Activated CD8-positive, alpha-beta T cell treated with anti-CD3 and anti-CD28 coated beads, Interleukin-2, amount 10 ng/mL, durations not matched to agents 7 days and 5 days (primary cell): ENCODE results near the gene THADA. TPM values are rescaled to one million over a fixed set of nuclear protein-coding genes. Genes with fewer than 3 reads are reported as not detected.
"Not testable (repeated sequence)": the region's sequence is repeated elsewhere in the genome, so short reads cannot be mapped to it uniquely, and the experiment has no call there.

Source experiments
- ATAC-seq: fragments of 150-1000 bp; cut with Tn5 transposase; one replicate; pipeline ENCODE4 v1.10.0; 2021; ENCODE audit warnings: moderate library complexity
- CTCF ChIA-PET: fragments of 350-600 bp; sonication (Branson Sonifier 250); formaldehyde crosslinking; loops from one replicate; lab custom pipeline; 2021; ENCODE audit warnings: antibody characterized with exemption; lab: Charles Lee
- POLR2A ChIA-PET: fragments of 350-600 bp; sonication (Branson Sonifier 250); formaldehyde crosslinking; loops from one replicate; lab custom pipeline; 2021; ENCODE audit warnings: antibody characterized with exemption; lab: Charles Lee
- DNase-seq: peaks from one replicate; pipeline ENCODE4 v3.0.0-alpha.2; 2020
- H3K27ac Mint-ChIP-seq: one replicate; pipeline ENCODE4 v1.8.0; 2021; ENCODE audit warnings: mild to moderate bottlenecking, mixed read lengths
- H3K27me3 Mint-ChIP-seq: one replicate; pipeline ENCODE4 v1.8.0; 2021; ENCODE audit warnings: low read depth, mixed read lengths
- H3K36me3 Mint-ChIP-seq: one replicate; pipeline ENCODE4 v1.8.0; 2021; ENCODE audit warnings: low read depth, mixed read lengths
- H3K4me1 Mint-ChIP-seq: one replicate; pipeline ENCODE4 v1.8.0; 2021; ENCODE audit warnings: low read depth, mixed read lengths
- H3K4me3 Mint-ChIP-seq: one replicate; pipeline ENCODE4 v1.8.0; 2021; ENCODE audit warnings: mild to moderate bottlenecking, mixed read lengths
- H3K9me3 Mint-ChIP-seq: one replicate; pipeline ENCODE4 v1.8.0; 2022; ENCODE audit warnings: mixed read lengths; ENCODE audit not compliant: insufficient read depth
- total RNA-seq, 2 experiments: library from RNA; stranded (reverse); gene quantifications; one replicate each; pipeline ENCODE4 v1.2.3, GENCODE V29; 2021

The THADA gene
- total RNA-seq, 2 experiments from 2014 or later, result 27.0 to 31.9 TPM

DNA sequence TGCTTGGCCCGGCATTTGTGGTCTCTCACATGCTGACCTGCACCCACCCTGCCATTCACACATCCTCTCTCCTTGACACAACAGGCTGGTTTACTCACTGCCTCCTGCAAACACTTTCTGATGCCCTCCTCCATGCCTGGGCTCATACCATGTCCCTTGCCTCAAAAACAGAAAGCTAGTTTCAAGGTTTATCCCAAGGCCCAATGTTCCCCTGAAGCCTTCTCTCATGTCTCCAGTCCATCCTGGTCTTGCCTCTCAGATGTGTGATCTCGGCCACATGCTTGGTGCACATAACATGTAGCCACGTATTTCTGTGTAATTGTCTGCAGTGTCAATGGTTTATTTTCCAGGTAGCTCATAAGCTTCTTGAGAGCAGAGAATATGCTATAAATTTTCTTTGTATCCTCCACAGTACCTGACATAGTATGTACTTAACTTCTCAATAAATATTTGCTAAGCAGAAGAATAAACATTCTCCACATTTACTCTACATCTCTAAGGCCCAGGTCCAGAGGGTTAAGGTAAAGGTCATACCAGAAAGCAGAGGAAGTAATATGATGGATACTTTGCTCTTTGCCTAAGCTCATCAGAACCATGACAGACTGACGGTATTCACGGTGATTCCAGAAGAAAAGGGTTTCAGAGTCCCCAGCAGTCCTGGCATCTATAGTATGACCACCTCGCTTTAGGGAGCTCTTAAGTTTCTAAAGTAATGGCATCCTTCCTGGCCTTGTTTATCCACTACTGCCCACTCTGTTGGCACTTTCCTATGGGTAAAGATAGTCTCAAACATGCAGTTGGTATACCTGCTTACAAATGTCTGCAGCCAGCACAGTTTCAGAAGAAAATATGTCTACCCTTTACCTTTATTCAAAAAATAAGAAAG, 206.0 kb downstream of the THADA start:
- ChIA-PET POLR2A (interaction anchor here (0.6 kb wide), 1 partner anchor 874 kb away, joined by 3 read pairs; no protein-coding TSS in a partner anchor), CTCF (interaction anchor here (2.2 kb wide), 1 partner anchor 94 kb away, joined by 5 read pairs; no protein-coding TSS in a partner anchor)
- Mint-ChIP-seq H3K4me1 (peaks cover 14% of the 10 kb centered on the region), H3K9me3 (no peaks in the 10 kb centered on the region), H3K27ac (no peak overlapping the region), H3K27me3 (no peaks in the 10 kb centered on the region), H3K36me3 (peaks cover 20% of the 10 kb centered on the region), H3K4me3 (no peak overlapping the region)
- no peak for ATAC-seq
- DNase-seq, result no peak

DNA sequence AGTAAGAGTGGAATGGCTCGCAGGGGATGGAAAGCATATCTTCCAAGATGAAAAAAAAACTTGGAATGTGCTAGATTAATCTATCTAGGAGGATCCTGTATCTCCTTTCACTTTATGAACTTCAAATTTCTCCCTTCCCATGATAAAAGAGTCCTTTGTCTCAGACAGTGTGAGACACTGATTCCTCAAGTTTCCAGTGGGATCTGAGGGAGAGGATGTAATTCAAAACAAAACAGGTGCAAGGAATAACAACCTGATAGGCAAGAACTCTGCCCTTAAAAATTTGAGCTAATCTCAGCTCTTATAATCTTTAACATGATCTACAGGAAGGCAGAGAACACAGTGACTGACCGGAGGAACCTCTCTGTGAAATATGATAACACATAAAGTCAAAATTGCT, 207.5 kb downstream of the THADA start:
- no peak for ATAC-seq
- Mint-ChIP-seq H3K4me3 (no peak overlapping the region), H3K36me3 (peaks cover 14% of the 10 kb centered on the region), H3K27ac (no peak overlapping the region), H3K27me3 (no peaks in the 10 kb centered on the region), H3K9me3 (no peaks in the 10 kb centered on the region), H3K4me1 (peaks cover 25% of the 10 kb centered on the region)
- DNase-seq, result no peak
- ChIA-PET CTCF (interaction anchor here (2.2 kb wide), 1 partner anchor 96 kb away, joined by 5 read pairs; no protein-coding TSS in a partner anchor), POLR2A (no interaction called here)

DNA sequence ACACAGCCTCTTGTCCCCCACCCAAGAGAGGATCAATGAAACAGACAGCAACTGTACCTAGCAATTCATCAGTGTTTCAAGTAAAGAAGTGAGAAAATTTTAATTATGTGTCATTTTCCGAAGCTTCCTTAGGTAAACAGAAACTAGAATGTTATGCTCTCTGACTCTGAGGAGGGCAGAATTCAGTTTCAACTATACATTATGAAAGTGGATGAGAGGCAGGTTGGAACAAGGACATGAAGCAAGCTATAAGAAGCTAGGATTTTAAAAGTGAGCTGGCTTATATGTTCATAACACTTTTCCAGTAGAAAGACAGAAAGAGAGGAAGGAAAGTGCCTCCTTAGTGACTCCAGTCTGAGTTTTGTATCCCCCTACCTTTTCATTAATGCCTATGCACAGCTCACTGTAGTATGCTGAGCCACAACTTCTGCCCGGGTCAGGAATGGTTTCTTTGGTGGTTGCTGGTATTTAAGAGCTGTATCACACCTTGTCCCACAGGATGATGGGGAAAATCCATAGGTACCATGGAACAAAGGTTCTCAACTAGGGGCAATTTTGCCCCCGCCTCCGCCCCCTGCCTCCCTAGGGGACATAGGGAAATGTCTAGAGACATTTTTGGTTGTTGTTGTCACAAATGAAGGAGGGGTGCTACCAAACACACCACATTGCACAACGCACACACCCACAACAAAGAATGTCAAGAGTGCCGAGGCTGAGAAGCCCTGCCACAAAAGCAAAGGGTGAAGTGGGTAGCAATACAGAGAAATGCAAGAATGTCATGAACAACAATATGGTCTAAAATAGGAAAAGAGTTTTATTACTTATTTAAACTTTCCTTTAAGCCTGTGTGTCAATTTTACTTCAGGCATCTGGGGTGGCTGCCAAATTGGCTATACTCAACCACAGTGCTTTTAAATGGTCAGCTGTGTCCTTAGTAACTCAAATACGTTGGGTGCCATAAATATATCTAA, 208.5 kb downstream of the THADA start:
- no peak for ATAC-seq
- peaks cover 6% of the 10 kb centered on the region for H3K36me3 Mint-ChIP-seq
- ChIA-PET CTCF (interaction anchor here (0.9 to 1.6 kb wide), 4 partner anchors 21 to 97 kb away, joined by 3 to 4 read pairs (median 3); no protein-coding TSS in a partner anchor), POLR2A (no interaction called here)
- H3K27me3 Mint-ChIP-seq, result no peaks in the 10 kb centered on the region
- no peaks in the 10 kb centered on the region for H3K9me3 Mint-ChIP-seq
- peaks cover 28% of the 10 kb centered on the region for H3K4me1 Mint-ChIP-seq
- no peak overlapping the region for H3K4me3 Mint-ChIP-seq
- DNase-seq, result no peak
- no peak overlapping the region for H3K27ac Mint-ChIP-seq

DNA sequence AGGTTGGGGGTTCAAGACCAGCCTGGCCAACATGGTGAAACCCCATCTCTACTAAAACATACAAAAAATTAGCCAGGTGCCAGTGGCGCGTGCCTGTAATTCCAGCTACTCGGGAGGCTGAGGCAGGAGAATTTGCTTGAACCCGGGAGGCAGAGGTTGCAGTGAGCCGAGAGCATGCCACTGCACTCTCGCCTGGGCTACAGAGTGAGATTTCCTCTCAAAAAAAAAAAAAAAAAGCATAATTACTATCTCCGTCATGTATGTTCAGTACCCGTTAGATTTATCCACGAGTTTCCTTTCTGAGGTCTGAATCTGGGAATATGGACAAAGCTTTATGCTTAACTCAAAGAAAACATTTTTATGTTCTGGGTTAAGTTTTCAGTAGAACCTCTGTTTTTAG, 209.2 kb downstream of the THADA start:
- H3K9me3 Mint-ChIP-seq, DNase-seq, H3K27ac Mint-ChIP-seq, H3K36me3 Mint-ChIP-seq, POLR2A ChIA-PET, H3K4me3 Mint-ChIP-seq, ATAC-seq, H3K27me3 Mint-ChIP-seq: not testable (repeated sequence)
- H3K4me1 Mint-ChIP-seq, result peaks cover 28% of the 10 kb centered on the region
- CTCF ChIA-PET, result interaction anchor here (1.2 to 1.6 kb wide), 2 partner anchors 97 to 98 kb away, joined by 3 to 4 read pairs; no protein-coding TSS in a partner anchor

DNA sequence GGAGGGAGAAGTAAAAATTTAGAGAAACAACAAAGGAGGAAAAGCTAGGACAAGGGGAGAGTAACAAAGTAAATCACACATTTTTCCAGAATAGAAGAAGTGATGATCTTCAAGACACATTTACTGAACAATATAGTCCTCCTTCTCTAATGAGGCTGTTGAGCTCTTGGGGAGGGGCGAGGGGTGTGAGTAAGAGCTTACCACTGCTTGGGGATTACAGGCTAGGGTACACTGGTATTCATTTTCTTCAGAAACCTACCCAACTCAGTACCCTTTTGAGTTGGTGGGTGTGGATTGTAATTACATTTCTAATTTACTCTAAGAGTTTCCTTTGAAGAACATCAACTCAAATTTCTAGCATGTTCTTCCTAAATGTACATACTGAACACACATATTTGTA, 211.7 kb downstream of the THADA start:
- Mint-ChIP-seq H3K9me3 (peaks cover 2% of the 10 kb centered on the region), H3K4me3 (no peak overlapping the region), H3K27me3 (no peaks in the 10 kb centered on the region), H3K27ac (no peak overlapping the region), H3K36me3 (peaks cover 19% of the 10 kb centered on the region), H3K4me1 (peaks cover 28% of the 10 kb centered on the region)
- ChIA-PET POLR2A (no interaction called here), CTCF (interaction anchor here (0.7 to 1.3 kb wide), 2 partner anchors 9 to 257 kb away, joined by 3 to 4 read pairs; no protein-coding TSS in a partner anchor)
- ATAC-seq (no peak), DNase-seq (no peak)

DNA sequence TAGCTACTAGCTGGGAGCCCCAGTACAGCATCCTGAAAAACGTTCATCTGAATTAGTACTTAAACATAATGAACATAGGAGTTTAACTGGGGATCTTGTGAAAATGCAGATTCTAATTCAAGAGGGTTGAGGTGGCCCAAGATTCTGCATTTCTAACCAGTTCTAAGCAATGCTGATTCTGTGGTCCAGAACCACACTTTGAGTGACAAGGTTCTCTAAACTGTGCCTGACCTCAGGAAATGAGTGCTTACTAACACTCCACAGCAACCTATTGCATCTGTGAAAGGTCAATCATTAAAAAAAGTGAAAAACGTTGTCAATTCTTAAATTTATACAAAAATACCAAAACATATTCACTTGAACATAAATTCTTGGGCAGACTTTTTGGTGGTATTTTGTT, 212.3 kb downstream of the THADA start:
- ATAC-seq (peak; percentile 68), DNase-seq (peak; percentile 34)
- peaks cover 25% of the 10 kb centered on the region for H3K36me3 Mint-ChIP-seq
- peaks cover 2% of the 10 kb centered on the region for H3K9me3 Mint-ChIP-seq
- H3K27ac Mint-ChIP-seq, result no peak overlapping the region
- POLR2A ChIA-PET, result interaction anchor here (0.6 kb wide), 1 partner anchor 10 kb away, joined by 3 read pairs; no protein-coding TSS in a partner anchor
- H3K27me3 Mint-ChIP-seq, result no peaks in the 10 kb centered on the region
- H3K4me1 Mint-ChIP-seq, result peaks cover 28% of the 10 kb centered on the region
- H3K4me3 Mint-ChIP-seq, result no peak overlapping the region
- CTCF ChIA-PET, result interaction anchor here (1.0 to 1.3 kb wide), 2 partner anchors 101 to 256 kb away, joined by 3 read pairs; no protein-coding TSS in a partner anchor

DNA sequence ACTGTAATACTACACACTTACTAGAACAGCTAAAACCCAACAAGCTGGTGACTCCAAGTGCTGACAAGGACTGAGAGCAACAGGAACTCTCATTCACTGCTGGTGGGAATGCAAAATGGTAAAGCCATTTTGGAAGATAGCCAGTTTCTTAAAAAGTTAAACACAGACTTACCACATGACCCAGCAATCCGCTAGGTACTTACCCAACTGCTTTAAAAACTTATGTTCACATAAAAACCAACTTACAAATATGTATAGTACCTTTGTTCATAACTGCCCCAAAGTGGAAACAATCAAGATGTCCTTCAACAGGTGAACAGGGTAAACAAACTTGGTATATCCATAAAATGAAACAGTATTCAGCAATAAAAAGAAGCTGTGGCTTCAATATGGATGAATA, 216.3 kb downstream of the THADA start:
- H3K36me3 Mint-ChIP-seq, result peaks cover 22% of the 10 kb centered on the region
- peaks cover 15% of the 10 kb centered on the region for H3K4me1 Mint-ChIP-seq
- H3K9me3 Mint-ChIP-seq, result peaks cover 2% of the 10 kb centered on the region
- ChIA-PET CTCF (interaction anchor here (1.0 kb wide), 1 partner anchor 47 kb away, joined by 3 read pairs; no protein-coding TSS in a partner anchor), POLR2A (no interaction called here)
- no peak overlapping the region for H3K4me3 Mint-ChIP-seq
- DNase-seq (no peak), ATAC-seq (no peak)
- no peak overlapping the region for H3K27ac Mint-ChIP-seq
- no peaks in the 10 kb centered on the region for H3K27me3 Mint-ChIP-seq

DNA sequence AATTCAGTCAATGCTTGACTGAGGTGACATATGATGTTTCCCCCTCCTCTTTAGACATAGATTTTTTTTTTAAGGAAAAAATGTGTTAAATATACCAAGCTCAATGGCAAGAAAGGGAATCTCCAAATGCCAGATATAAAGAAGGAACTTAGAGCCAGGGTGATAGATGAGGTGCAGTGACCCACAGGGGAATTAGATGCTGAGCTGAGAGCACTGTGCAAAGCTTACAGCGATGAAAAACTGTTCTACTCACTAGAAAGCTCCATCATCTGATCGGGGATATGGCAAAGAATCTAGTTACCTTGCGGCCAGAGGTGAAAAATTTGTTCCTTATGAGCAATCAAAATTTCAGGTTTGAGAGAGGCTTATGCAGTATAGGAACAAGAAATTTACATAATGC, 218.5 kb downstream of the THADA start:
- POLR2A ChIA-PET, result no interaction called here
- ATAC-seq (no peak), DNase-seq (no peak)
- Mint-ChIP-seq H3K36me3 (peaks cover 20% of the 10 kb centered on the region), H3K4me3 (no peak overlapping the region), H3K4me1 (no peaks in the 10 kb centered on the region), H3K9me3 (peaks cover 2% of the 10 kb centered on the region), H3K27ac (no peak overlapping the region), H3K27me3 (no peaks in the 10 kb centered on the region)
- CTCF ChIA-PET, result no interaction called here

DNA sequence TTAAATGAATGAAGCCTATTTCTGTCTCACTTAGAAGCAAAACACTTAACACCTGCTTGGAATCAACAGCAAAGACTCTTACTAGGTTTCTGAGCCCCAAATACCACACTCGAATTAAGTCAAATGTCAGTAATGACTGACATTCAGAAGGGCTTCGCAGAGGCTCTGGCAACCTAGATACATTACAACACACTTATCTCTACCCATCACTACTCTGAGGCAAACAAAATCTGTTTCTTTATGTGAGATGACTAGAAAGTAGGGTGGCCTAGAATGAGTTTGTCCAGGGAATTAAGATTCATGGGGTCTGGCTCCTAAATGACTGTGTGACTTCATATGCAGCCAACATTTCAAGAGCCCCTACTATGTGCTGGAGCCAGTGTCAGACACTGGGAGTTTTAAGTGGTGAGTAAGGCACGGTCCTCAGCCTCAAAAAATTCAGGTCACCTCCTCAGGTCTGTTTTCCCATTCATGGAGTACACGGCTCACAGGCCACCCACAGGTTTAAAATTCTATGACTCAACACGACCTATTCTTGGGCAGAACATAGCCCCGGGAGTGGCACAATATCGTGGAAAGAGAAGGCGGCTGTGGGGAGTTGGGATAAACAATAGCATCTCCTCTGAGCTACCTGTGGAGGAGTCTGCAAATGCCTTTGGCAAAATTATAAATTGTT, 219.2 kb downstream of the THADA start:
- H3K27me3 Mint-ChIP-seq, result no peaks in the 10 kb centered on the region
- H3K9me3 Mint-ChIP-seq, result peaks cover 2% of the 10 kb centered on the region
- CTCF ChIA-PET, result no interaction called here
- POLR2A ChIA-PET, result no interaction called here
- no peak for DNase-seq
- no peaks in the 10 kb centered on the region for H3K4me1 Mint-ChIP-seq
- H3K36me3 Mint-ChIP-seq, result peaks cover 15% of the 10 kb centered on the region
- H3K27ac Mint-ChIP-seq, result no peak overlapping the region
- no peak overlapping the region for H3K4me3 Mint-ChIP-seq
- ATAC-seq, result no peak

DNA sequence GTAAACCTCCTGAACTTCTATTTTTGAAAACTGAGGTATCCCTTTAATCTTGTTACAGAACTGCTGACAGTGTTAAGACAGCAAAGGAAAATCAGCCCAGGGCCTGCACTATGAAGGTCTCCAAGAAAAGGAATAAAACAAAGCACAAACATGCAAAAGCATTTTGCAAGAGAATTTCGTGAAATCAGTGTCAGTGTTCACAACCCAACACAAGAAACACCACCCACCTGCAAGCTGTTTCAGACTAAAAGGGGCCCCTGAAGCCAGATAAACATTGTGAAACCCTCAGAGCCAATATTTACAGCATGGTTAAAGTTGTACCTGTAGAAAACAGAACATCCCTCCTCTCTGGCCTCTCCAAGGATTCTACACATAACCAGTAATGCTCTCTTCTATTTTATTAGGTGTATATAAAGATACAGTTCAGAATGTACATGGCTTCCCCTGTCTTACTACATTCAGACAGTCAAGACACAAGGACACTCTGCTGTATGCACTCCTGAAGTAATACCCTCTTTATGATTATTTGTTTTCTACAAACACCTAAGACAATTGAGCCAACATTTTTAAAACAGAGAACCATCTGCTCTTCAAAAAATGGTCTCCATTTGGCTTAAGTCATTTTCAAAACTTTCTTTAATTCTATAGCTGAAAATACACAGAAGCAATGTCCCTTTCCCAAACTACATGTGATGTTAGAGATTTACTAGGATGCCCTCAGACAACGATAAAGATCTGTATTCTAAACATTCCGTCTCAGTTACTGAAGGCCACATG, 219.9 kb downstream of the THADA start:
- H3K36me3 Mint-ChIP-seq, result peaks cover 14% of the 10 kb centered on the region
- POLR2A ChIA-PET, result no interaction called here
- H3K9me3 Mint-ChIP-seq, result peaks cover 2% of the 10 kb centered on the region
- no peaks in the 10 kb centered on the region for H3K27me3 Mint-ChIP-seq
- DNase-seq (no peak), ATAC-seq (no peak)
- no peak overlapping the region for H3K4me3 Mint-ChIP-seq
- H3K4me1 Mint-ChIP-seq, result no peaks in the 10 kb centered on the region
- no peak overlapping the region for H3K27ac Mint-ChIP-seq
- CTCF ChIA-PET, result interaction anchor here (1.0 kb wide), 1 partner anchor 8 kb away, joined by 4 read pairs; no protein-coding TSS in a partner anchor
